RCC 7860 (cell line): ENCODE results near the gene OTX1.

Experiments used
- DNase-seq: peaks from one replicate; pipeline ENCODE4 v3.0.0-alpha.2; 2015; ENCODE audit warnings: low spot score
- FAIRE-seq: peaks from 2 replicates; lab custom pipeline; 2012; peaks lifted over from hg19 to GRCh38; lab: Jason Lieb, UNC

Gene OTX1

DNA sequence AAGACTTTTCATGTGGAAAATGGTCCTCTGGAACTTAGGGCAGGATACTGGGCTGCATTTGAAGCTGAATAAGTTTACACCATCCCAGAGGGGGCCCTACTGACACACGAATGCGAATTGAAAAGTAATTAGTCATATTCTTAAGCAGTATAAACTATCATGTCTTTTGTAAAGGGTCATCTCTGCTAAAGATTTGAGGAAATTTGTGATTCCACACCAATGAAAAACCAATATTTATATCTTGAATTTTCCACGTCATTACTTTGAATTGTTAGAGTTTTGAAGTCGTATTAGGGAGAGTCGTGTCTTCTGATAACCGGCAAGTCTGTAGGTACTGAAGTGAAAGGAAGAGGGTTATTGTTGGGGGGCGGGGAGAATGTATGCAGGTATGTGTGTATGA lies 4.1 kb upstream of the OTX1 start:
- no peak for DNase-seq
- FAIRE-seq: no peak

DNA sequence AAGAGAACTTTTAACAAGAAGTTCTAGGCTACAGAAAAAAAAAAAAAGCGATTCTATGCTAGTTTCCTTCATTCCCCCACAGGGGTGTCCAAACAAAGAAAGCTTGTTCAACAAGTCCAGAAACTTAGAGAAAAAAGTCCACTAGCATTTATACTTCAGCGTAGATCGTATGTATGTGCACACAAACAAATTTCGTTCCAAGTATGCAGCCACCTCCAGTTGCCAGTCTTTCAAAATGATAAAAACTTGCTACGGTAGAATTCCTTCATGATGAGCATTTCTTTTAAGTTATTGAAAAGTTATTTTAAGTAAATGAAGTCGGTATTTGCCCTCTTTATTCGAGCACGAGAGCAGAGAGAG lies 3.7 kb upstream of the OTX1 start:
- FAIRE-seq: no peak
- DNase-seq: no peak

DNA sequence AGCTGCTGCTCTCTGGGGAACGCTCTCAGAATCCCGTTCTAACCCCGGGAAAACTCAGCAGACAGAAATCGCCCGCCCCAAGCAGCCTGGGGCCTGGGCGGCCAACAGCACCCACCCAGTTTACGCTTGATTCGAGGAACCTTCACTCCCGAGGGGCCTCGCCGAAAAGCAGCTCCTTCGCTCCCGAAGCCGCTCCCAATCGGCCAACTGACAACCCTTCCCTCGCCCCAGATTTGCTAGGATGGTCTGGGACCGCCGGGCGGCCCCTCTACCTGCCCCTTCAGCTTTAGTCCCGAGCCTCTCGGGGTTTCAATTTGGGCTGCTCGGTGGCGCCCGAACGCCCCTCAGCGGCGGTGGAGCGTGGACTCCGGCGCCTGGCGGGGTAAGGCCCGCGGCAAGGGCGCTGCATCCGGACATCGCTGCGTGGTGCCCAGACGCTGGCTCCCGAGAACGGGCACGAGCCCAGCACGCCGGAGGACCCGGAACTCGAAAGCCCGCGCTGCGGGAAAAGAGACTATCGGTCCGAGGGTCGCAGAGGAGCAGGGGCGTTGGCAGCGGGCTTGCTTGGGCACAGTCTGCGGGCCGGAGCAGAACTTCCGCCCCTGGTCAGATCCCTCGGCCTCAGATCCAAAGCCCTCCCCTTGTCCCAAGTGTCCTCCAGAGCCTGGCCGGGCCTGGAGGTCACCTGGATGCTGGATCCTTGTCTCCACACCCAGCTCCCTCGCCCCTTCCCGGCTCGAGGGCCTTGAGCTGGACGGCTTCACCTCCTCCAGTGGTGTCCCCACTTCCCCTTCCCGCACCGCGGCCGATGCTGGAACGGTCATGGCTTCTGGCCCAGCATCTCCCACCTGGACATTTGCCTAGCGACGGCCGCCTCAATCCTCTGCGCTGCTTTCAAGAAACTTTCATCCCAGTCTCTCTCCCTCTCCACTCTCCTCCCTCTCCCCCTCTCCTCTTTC lies 3.0 kb upstream of the OTX1 start:
- DNase-seq (no peak), FAIRE-seq (no peak)

DNA sequence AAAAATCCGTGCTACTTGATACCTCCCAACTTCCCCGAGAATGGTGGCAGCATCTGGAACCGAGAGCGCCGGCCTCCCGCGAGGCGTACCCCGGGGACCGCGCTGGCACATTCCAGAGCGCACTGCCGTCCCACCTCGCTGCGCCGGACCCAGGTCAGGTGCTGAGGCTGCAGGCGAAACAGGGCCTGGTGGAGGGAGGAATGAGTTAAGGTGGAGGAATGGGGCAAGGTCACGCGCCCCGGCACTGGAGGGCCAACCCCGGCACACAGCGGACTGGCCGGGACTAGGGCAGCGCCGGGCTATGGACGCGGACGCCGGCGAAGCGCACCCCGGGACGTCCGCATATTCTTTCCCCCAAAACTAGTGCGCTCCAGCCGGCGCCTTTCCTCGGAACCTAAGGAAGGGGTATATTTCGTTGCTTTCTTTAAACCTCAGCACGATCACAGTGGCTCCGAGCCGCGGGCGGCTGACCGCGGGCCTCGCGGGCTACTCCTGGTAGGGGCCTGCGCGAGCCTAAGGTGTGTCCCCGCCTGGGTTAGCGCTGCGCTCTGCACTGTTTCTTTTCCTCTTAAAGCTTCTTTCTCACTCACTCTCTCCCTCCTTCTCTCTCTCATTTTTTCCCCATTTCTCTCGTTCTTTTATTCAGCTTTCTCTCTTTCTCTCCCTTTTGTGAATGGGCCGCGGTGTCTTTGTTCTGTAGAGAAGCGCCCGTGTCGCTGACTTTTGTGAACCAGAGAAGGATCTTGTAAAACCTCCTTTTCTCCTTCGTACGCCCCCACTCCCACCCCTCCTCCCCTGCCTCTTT lies 2.1 kb upstream of the OTX1 start:
- DNase-seq: no peak
- FAIRE-seq: no peak

DNA sequence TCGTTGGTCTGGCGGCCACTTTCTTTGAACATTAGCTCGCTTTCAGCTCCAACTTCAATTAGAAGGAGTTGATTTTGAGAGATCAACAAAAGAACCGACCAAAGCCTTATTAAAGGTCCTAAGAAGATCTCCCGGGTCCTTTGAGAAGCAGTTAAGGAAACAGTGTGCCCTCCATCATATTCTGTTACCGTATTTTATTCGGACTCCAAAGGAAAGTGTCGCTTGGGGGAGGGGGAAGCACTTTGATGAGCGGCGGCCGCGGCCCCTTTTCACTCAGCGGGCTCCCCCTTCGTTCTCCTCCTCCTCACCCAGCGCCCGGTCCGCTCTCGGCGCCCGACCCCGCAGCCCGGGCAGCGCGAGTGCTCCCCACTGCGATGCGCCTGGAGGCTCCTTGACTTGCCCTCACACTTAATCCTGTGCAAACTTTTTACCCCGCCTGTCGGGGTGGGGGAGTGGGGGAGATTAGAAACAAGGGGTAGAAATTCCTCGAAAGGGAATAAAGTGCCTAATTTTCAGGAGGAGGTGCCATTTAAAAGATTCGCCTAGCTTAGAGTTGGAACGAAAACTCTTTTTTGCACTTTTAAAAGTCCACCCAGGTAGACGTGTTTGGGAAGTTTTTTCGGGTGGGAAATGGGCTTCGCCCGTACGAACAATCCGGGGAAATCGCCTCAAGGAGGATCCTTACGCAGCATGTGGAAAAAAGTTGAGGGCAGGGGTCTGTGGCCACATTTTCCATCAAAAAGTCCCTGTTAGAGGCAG lies 1.2 kb upstream of the OTX1 start:
- DNase-seq (no peak), FAIRE-seq (no peak)

DNA sequence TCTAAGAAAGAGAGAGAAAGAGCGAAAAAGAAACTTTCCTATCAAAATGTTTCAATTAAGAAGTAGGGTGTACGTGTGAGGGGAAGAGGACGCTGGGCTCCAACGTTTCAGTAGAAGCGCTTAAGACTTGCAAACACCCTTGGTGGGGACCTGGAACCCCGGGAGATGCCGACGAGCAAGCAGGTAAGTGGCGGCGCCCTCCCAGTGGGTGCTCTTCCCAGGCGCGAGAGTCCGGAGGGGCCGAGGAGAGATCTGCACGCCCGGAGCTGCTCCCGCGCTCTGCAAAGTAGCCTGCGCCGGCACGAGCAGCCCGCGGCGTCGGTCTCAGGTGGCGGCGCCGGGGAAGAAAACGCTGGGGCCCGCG lies 678 bp upstream of the OTX1 start:
- no peak for DNase-seq
- no peak for FAIRE-seq

DNA sequence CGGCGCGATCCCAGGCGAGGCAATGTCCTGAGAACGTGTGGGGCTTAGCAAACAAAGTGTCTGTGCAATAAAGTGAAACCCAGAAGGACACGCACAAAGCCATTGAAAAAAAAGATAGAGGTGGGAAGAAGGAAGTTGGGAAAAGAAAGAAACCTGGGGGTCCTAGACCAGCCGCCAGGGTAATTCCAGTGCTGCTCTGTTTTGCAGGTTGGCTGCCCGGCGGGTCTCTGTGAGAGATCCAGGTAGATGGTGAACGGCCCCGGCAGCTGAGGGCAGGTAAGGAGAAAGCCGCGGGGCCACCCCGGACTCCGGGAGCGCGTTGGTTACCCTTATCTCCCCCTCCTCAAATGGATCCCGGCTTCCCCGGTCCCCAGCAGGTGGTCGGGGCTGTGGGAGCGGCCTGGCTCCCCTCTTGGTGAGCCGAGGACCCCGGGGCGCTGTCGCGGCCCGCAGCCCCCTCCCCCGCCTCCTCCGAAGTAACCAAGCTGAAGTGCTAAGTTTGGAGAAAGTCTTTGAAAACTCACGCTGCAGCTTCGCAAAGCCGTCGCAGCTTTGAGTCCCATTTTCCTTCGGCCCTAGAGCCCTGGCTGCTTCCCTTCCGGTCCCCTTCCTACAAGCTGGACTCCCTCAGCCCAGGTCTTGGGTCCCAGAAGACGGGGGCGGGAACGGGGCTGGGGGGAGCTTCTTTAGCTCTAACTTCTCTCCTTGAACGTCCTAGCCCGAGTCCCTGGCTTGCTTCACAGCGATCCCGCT lies 588 bp downstream of the OTX1 start:
- FAIRE-seq (no peak), DNase-seq (no peak)

DNA sequence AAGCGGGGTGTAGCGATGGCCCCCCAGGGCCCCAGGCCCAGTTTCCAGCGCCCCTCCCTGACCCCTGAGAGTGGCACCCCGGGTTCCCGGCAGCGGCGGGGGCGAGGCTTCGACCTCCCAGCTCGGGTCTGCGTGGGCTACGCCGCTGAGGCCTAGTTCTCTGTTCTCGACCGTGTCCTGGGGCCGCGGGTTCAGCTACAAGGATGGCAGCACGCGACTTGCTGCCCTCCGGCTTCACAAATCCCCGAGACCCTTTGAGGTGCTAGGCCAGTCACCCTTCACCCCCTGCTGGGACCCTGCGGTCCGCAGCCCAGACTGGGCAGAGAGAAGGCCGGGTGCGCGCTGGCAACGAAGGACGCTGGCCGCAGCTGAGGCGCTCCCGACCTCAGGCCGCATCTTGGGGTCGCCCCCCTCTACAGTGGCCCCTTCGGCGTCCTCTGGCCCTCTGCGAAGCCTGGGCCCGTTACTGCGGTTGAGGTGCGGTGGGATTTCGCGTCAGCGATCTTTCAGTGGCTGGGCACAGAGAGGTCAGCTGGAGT lies 1.2 kb downstream of the OTX1 start:
- DNase-seq: no peak
- no peak for FAIRE-seq

DNA sequence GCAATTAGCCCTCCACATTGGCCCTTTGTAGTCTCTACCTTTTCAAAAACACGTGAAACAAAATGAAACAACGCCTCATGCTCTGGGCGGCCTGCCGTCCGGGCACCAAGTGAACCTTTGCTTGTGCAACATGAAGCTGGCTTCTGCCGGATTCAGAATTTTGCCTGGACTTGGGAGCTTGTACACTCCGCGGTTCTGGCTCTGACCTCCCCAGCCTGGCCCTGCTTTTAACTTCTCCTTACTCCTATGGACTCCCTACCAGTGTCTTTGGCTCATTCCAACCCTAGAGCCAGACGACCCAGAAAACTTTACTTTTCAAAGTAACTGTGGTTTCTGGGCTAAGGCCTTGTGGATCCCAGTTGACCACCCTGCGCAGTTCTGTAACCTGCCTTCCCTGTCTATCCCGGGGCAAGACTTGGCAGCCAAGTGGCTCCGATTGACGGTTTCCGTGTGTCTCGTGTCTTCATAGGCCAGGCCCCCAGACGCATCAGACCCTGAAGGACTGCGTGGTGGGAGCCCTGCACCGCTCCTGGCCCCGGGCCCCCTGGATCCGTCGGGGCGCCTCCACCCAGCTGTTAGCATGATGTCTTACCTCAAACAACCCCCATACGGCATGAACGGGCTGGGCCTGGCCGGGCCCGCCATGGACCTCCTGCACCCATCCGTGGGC lies 1.9 kb downstream of the OTX1 start:
- FAIRE-seq: no peak

DNA sequence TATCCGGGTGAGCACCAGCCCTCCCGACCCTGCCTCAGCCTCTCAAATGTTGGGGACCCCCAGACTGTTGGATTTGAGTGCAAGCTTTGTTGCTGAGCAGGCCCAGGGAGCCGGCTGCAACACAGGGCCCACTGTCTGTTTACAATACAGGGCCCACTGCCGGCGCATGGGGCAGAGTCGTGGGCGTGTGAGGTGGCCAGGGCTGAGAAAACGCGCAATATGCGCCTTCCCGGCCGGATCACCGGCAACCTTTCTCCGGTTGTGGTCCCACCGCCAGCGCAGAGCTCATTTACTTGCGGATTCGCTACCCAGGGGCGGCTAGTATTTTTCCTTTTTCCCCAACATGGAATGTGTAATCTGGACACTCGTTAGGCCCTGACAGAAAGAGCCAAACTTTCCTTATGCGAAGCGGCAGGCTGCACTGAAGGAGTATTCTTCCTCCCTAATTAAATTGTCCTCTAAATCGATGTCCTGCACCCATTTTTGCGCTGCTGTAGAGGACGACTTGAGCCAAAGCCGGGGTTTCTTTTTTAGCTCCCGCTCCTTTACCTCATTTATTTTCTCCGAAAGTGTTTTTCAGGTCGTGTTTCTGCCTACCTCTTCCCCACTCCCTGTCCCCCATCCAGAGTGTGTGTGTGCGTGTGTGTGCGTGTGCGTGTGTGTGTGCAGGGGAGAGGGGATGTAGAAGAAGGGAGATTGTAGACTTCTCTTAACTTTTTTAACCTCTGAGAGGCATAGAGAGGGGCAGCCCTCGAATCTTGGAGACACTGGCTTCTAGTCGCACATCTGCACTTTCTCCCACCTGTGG lies 2.7 kb downstream of the OTX1 start:
- DNase-seq (no peak), FAIRE-seq (no peak)

More for the DNA sequence above, 1.9 kb downstream of the OTX1 start:
- DNase-seq: no peak

DNA sequence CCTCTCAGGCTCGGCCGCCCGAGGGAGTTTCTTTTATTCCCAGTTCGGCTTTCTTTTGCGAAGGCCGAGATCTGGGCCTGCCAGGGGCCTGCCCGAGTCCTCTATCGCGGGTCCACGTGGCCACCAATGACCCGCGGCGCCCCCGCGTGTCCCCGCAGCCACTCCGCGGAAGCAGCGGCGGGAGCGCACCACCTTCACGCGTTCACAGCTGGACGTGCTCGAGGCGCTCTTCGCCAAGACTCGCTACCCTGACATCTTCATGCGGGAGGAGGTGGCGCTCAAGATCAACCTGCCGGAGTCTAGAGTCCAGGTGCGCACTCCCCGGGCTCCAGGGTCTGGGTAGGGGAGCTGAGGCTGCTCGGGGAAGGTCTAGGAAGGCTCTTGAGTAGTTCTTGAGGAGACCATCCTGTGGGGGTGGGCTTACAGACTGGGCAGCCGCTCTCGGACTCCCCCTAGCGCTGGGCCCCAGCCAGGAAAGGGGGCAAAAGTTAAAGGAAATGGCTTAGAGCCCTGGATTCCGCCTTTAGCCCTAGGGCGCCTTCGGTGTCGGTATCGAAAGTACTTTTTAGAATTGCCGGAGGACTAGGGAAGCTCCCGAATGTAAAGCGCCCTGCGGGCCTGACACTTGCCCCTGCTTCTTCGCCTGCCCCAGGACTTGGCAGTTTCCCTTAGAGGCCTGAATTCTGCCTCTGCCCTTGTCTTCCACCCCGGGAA lies 3.4 kb downstream of the OTX1 start:
- FAIRE-seq: no peak
- DNase-seq: no peak

DNA sequence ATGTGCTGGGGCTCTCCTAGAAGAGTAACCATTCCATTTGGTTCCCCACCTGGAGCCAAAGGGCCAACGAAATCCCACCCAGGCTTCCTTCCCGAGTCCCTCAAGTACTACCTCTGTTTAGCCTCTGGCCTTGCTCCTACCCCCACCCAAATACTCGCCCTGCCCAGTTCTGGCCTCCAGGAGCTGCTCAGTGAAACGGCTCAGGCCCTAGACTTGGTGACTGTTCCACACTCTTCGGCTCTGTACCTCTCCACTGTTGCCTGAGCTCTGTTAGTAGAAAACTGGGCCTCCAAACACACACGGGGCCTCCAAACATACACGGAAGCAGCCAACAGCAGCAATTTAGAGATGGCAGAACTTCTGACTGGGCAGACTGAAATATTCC lies 4.2 kb downstream of the OTX1 start:
- DNase-seq (no peak), FAIRE-seq (no peak)

DNA sequence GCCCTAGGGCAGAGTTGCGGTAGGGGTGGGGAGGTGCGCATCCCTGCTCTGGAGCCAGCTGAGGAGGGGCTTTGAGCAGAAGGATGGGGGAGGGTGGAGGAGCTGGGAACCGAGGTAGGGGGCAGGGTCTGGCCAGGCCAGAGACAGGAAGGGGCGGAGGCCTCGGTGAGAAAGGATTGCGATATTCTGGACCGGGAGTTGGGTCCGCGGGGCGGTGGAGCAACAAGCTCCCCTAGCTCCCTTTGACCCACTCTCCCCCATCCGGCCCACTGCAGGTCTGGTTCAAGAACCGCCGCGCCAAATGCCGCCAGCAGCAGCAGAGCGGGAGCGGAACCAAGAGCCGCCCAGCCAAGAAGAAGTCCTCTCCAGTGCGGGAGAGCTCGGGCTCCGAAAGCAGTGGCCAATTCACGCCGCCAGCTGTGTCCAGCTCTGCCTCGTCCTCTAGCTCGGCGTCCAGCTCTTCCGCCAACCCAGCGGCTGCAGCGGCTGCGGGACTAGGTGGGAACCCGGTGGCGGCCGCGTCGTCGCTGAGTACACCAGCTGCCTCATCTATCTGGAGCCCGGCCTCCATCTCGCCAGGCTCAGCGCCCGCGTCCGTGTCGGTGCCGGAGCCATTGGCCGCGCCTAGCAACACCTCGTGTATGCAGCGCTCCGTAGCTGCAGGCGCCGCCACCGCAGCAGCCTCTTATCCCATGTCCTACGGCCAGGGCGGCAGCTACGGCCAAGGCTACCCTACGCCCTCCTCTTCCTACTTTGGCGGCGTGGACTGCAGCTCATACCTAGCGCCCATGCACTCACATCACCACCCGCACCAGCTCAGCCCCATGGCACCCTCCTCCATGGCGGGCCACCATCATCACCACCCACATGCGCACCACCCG lies 4.8 kb downstream of the OTX1 start:
- no peak for FAIRE-seq
- no peak for DNase-seq

DNA sequence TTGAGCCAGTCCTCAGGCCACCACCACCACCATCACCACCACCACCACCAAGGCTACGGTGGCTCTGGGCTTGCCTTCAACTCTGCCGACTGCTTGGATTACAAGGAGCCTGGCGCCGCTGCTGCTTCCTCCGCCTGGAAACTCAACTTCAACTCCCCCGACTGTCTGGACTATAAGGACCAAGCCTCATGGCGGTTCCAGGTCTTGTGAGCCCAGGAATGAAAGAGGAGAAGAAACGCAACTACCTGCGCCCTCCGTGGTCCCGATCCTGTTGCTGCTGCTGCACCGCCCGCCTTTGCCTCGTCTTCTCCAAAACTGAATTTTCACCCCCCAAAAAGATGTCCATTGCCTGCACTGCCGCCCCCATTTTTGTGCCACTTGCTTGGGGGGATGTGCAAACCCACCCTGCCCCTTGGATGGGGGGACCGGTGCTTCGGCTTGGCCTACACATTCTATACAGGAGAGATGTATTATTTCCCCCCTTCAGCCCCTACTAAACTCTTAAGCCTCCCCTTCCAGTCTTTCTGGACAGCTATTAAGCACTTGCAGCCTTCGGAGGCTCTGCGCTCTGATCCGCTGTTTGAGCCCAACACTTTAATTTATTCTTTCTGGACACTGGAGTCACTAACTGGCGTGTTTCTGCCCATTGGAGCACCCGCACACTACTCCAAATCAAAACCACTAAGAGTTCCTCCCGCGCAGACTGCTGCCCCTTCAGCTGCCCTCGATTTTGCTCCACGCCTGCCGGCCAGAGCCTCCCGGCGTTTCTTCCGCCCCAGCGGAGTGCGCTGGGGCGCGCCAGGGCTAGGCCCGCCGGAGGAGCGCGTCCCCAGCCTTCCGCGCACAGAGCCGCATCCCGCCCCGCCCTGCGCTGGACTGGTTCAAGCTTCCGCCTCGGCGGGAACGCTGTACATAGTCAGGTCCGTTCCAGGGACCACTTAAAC lies 5.7 kb downstream of the OTX1 start:
- FAIRE-seq (no peak), DNase-seq (no peak)

DNA sequence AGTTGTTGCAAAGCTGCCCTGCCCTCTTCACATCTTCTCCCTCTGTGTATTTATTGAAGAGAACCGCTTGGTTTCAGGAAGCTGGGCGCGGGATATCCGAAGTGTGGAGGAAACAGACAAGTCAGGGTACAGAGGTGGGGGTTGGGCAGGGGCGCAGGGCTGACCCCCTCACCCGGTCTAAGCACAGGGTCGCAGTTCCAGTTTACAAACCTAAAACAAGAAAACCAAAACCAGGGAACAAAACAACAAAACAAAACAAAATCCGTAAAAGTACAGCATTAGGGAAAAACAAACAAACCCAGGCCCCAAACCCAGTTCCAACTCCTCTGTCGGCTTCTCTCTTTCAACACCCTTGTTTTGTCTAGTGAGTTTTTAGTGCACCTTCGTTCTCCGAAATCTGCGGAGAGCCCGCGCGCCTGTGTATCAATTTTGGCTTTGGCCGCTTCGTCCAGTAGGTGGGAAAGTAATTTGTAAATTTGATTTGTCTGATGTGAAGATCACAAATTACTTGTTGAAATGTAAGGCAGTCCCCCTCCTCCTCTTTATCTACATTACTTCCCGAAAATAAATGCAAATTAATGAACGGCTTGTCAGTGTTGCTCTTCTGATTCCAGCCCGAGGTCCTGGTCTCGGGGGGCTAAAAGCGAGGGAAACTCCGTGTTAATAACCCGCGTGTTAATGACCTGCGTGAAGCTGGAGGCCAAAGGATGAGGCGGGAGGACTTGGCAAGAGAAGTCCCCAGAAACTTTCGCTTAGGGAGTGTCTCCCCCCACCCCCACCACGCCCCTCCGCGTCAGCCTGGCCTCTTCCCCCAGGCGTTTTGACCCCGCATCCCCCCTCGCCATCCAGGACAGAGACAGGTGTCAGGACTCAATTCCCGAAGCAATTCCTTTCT lies 6.9 kb downstream of the OTX1 start:
- DNase-seq (no peak), FAIRE-seq (no peak)
